HG02970 (cell line): ENCODE results near the gene GAPDH.
"Not testable (repeated sequence)": the region's sequence is repeated elsewhere in the genome, so short reads cannot be mapped to it uniquely, and the experiment has no call there.

ENCODE experiments used
- ATAC-seq: cut with Tn5 transposase; IDR thresholded peaks from one replicate; pipeline ENCODE4 v1.9.1; 2021; ENCODE audit warnings: mild to moderate bottlenecking, moderate library complexity, moderate number of reproducible peaks; ENCODE audit not compliant: unreplicated experiment, low FRiP score

The GAPDH gene

DNA sequence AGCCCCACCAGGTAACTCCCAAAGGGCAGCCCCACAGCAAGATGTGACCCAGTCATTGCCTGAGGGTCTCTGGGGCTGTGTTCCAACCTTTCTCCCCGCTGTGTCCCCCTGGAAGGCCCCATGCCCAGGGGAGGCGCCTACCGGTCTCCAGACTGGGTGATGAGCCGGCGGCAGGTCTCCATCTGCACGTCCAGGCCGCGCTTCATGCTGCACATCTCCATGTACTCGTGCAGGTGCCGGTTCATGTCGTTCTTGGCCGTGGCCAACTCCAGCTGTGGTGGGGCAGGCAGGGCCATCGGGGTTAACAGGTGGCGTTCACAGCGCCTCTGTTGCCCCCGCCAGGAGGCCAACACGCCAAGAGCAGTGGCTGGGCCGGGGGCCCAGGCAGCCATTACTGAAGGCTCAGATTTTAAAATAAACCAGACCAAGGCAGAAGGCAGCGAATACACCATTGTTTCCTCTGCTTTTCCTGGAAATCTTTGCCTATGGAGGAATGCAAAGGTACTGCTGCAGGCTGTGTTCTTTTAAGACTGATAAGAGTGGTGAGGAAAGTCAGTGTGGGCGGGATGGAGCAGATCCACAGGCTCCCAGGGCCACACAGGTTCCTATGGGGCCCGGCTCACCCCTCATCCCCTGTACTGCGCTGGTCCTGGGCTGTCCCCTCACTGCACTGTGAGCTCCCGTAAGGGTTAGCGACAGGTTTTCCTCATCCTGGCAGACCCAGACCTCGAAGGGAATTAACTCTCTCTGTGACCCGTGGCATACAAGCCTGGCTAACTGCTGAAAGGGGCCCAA, 7.3 kb downstream of the GAPDH start:
- no peak for ATAC-seq

DNA sequence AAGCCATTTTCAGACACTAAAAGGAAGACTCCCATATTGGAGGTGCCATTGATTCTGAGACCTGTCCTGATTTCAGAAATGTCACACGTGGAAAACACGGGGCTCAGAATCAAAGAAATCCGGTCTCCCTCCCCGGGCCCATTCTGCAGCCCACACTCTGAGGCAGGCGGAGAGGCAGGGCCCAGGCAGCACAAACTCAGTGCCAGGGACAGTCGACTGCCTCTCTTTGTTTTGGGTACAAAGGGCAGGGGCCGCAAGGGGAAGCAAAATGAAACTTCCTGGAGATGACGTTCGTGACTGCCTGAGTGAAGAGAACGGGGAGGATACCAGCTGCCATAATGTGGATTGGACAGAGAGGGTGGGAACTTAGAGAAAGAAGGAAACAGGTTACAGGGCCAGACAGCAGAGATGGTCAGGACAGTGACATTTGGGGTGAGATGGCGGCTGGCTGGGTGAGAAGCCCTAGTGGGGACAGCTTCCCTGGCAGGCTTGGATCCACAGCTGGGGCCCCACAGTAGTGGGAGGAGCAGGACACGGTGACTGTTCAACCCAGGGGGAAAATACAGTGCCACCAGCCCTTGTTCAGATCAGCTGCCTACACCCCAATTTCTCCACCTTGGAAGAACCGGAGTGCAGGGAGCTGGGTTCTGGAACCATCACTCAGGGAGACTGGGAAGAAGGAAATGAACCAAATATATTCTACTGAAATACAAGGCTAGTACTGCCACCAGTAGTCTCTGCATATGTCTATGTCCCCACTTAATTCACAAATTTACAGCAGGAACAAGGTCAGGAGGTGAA, 8.1 kb downstream of the GAPDH start:
- no peak for ATAC-seq

DNA sequence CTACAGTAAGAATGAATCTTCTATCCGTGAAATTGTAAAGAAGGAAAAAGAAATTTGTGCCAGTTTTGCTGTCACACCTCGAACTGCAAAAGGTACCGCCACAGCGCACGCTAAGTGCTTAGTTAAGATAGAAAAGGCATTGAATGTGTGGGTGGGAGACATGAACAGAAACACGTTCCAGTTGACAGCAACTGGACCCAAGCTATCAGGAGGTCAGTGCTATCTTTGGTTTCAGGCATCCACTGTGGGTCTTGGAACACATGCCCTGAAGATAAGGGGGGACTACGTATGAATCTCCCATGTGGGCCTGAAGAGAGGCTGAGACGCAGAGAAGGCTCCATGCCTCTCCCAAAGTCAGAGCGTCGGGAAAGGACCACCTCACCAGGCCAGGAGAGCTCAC, 11.7 kb downstream of the GAPDH start:
- no peak for ATAC-seq

DNA sequence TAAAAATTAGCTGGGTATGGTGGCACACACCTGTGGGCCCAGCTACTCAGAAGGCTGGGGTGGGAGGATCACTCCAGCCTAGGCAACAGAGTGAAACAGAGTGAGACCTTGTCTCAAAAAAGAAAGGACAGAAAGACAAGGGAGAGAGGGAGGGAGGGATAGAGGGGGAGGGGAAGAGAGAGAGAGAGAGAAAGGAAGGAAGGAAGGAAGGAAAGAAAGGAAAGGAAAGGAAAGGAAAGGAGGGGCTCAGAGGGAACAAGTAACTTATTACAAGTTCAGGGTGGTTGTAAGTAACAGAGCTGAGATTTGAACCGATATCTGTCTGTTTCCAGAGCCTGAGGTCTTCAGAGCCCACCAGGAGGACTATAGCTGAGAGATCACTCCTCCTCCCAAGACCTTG, 13.2 kb downstream of the GAPDH start:
- ATAC-seq, result no peak

DNA sequence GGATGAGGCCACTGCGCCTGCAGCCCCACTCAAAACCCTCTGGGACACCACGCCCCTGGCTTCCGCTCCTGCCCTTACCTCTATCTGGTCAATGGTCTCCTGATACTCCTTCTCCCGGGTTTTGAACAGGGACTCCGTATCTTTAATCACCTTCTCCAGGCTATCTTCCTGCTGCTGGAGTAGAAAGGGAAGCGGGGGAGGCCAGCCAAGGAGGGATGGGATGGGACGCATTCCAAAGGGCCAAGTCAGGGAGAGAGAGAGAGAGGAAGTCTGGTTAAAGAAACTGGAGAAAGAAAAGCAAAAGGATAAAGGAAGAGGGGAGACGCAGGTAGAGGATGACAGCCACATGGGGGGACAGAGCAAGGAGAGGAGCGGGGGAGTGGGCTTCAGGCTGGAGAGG, 13.7 kb downstream of the GAPDH start:
- no peak for ATAC-seq

DNA sequence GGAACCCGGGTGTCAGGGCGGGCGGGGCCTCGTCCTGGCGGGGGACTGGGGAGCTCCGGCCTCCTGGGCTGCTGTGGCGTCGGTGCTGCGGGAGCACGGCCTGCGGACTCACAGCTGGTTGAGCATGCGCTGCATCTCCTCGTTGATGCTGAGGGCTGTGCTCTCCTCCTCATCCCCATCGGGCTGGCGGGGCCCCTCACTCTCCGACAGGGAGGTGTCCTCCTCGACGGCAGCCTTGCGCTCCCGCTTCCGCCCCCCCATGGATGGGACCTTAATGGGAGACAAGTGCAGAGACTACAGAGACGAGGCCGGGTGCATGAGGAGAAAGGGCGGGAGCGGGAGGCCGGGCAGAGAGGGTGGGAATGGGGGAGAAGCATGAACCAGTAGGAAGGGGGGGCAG, 14.2 kb downstream of the GAPDH start:
- no peak for ATAC-seq

DNA sequence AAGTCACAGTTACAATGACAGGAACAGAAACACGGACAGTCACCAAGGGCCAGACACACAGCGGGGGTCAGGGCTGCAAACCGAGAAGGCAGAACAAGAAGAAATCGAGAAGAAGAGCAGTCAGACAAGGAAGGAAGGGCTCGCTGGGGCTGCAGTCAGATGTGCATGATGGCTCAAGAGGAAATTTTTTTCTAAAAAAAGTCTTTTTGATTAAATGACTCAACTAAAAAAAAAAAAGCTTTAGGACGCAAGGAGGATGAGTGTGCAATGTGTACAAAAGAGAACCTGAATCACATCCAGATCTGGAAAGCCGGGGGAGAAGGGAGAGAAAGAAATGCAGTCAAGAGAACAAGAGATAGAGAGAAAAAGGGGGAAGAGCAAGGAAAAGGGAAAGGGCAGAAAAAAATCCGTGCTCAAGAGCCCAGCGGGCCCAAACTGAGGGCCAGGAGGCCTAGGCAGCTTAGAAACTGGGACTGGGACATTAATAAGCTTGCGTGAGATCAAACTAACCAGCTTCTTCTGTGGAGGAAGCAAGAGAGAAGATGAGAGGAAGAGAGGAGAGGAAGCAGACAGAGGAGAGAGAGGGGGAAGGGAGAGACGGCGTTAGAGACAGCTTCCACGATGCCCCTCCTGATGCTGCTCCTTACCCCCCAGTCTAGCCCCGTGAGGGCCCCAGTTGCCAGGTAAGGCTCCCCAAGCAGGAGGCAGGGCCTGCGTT, 14.8 kb downstream of the GAPDH start:
- no peak for ATAC-seq

DNA sequence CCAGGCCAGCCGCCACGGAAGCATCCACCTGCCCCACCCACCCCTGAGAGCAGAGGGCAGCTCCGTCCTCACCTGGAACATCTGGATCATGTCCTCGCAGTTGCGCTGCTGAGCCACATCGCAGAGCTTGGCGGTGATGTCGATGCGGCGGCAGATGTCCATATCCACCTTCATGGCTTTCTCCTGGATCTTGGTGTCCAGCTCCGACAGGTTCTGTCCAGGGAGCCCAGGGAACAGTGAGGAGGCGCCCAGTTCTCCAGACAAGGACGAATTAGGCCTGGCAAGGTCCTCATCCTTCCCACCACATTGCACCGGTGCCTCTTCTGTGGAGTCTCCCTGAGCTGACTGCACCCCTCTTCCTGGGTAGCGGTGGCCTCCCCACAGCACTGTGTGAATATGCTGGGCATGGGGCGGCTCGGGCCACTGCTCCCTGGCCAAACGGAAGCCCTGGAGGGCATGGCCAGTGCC, 15.4 kb downstream of the GAPDH start:
- no peak for ATAC-seq

DNA sequence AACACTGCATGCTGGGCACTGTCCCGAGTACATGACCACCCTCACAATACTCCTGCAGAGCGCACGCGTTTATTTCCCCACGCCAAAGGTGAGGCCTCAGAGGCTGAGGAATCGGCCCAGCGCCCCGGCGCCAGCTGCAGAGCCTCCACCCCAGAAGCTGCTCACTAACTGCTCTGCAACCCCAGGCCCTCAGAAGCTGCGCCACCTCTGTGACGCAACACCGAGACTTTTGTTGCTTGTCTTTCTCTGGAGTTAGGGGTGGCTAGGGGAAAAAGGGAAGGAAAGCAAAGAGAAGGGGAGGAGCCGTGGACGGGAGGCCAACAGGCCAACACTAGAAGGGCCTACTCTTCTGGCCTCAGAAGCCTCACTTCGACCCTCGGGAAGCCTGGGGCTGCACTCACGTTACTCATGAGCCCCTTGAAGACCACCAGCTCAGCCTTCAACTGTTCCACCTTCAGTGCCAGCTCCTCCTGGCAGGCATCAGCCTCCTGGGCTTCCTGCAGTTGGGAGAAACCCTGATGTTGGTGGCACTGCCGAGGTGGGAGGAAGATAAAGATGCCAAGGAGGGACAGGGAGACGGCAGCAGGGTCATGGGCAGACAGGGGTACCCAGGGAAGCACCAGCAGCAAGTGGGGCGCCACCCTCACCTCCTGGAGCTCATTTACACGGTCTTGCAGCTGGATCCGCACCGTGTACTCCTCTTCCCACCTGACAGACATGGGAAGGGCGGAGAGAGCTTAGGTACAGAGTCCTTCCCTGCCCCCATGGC, 16.2 kb downstream of the GAPDH start:
- no peak for ATAC-seq

DNA sequence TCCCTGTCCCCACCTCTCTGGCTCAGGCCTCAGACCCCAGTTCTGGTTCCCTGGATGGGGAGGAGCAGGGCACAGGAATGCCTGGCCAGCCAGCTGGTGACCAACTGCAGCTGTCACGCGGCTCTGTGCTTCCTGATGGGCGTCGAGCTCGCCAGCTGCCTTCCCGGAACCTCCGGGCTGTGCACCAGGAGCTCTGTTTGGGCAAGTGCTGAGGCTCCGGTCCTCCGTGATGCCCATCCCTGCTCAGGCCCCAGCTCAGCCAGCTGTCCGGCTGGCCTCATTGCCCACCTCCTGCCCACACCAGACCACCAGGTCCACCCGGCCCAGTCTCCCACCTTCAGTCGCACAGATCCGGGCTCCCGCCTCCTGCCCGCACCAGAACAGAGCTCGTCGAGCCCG, 16.7 kb downstream of the GAPDH start:
- ATAC-seq, result no peak

DNA sequence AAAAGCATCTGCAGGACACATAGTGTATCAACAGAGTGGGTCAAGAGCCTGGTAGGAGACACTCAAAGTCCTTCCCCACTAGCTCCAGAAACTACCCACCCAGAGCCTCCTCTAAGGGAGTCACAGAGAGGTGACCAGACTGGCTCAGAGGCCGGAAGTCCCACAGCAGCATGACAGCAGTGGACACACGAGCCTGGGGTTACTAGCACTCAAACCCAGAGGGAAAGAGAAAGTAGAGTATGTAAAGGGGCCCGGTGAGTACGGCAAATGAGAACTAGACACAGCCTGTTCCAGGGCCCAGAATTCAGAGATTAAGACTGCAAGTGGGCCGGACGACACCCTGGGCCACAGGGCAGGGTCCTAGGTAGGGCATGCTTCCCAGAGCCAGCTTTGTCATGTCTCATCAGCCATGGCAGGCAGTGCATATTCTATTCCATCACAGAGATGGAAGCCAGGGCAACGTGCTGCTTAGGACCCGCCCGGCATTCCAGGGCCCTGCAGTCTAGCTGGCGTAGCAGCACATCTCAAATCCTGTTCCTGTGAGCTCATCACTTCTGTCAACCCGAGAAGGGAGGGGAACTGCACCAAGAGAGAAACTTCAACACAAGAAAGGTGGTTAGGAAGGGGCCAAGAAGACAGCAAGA, 17.3 kb downstream of the GAPDH start:
- no peak for ATAC-seq

DNA sequence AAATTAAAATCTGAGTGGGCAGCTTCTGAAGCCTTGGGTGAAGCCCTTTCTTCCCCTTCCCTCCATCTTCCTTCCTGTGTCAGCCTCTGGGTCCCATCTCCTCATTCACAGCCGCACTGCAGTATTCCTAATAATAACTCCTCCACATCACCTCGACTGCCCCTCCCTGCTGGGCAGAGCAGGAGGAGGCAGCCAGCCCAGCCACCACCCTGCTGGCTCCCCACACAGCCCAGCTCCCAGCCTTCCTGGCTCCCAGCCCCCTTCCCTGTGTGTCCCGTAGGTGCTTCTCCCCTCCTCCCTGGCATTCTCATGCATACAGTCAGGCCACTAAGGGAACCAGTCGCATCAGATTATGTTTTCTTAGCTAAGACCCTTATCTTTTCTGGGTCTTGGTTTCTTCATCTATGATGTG, 17.8 kb downstream of the GAPDH start:
- no peak for ATAC-seq

DNA sequence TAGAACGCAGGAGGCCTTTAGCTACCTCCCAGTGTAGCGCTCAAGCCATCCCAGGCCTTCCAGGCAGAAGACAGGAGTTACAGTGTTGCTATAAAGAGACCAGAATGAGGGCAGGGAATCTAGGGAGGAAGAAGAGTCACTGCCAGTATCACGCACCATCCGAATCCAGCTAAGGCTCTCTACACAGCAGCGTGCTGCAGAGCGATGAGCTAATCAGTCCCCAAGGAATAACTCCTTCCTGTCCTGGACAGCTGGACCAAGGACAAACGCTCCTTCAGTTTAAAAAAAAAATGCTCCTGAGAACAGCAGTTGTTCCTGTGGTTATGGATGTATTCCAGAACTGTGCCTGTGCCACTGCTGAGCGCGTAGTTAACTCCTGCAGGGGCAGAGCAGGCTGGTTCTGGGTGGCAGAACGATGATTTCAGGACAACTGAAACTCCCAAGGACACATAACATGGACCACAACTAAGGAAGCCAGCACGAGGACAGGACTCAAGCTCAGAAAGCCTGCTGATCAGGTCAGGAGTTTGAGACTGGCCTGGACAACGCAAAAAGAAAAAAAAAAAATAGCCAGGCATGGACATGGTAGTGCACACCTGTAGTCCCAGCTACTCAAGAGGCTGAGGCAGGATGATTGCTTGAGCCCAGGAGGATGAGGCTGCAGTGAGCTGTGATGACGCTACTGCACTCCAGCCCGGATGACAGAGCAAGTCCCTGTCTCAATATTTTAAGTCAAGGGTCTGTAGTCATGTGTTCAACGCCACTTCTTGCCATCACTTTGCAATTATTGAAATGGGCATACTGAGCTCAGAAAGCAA, 18.9 kb downstream of the GAPDH start:
- no peak for ATAC-seq

DNA sequence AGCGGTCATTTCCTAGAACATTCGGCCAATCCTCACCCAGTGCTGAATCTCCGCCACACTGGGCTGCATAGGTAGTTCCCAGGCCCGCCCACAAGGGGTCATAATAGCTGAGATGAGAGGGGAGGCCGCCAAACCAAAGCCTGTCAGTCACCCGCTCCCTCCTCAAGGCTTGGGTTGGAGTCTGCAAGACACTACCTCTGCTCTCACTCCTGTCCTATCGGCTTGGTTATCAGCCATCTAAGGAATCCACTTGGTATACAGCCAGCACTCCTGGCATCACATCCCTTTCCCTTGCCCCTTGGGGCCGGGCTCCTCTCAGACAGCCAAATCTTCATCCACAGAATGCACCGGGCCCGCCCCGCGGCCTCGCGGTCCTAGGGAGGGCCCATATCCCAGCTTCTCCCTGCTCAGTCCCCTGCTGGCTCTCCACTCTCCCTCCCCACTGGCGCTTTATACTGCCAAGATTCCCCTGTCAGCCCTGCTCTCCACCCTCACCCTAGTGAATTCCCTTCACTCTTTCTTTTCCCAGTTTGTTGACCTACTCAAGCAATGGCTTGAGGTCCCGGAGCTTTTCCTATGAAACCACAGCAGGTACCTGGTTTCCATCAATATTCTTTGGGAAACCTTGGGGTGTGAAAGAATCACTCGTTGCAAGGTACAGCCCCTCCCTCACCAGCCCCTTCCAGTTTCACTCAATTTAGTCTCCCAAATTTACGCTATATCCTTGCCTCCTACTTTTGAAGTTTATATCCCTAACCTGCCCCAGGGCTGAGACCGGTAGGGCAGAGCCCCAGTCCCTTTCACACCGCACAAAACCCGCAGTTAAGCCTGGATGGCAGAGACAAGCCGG, 20.1 kb downstream of the GAPDH start:
- no peak for ATAC-seq

DNA sequence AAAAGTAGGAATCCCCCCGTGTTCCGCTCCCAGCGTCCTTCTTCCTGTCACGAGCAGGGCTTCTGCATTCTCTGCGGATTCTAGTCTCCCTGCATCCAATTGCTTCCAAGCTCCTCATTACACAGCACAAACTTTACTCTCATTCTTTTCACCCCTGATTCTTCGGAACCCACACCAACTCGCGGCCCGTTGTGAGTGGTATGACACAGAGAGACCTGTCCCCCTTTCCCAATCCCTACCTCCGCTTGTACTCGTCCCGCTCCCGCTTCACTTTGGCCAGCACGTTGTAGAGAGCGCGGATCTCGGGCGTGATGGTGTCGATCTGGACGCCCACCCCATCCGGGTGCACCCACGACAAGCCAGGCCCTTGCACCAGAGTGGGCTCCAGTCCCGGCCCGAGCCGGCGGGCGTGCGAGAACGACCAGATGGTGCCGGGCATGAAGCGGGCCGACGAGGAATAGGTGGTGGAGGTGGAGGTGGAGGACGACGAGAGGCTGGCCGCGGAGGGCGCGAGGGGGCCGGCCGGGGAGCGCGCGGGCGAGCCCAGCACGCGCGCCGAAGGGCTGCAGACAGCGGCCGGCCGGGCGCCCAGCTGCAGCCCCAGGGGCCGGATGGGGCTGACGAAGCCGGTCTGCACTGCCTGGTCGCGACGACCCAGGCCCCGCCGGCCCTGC, 20.8 kb downstream of the GAPDH start:
- peak; percentile 12 for ATAC-seq

DNA sequence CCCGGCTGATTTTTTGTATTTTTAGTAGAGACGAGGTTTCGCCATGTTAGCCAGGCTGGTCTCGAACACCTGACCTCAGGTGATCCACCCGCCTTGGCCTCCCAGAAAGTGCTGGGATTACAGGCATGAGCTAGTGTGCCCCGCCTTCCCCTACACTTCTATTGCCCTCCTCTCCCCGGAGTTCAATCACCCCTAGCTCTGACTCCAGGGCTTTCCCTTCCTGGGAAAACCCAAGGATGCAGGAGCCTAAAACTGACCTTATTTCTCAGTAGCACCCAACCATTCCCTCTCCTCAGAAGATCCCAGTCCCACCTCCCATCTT, 22.1 kb downstream of the GAPDH start:
- ATAC-seq, result not testable (repeated sequence)

DNA sequence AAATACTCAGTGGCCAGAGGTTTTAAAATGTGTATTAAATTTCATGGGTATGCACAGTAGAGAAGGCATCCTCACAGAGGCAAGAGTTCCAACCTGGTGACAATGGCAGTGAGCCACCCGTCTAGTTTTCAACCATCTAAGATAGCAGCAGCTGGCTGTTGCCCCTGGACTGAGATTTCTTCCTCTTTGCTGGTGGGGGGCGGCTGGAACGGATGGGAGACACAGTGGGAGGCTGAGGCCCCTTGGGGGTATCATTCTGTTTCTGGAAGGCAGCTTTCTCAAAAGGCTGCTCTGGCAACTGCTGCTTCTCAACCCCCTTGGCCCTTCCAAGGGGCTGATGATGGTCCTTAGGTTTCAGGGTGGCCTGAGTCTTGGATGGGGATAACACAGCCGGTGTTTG, 22.5 kb downstream of the GAPDH start:
- no peak for ATAC-seq
